GM18526 (cell line): ENCODE measurements around the gene ATP6V1A.
A peak's percentile ranks its signal among the peaks of the same experiment; 100 is the strongest.

ENCODE experiments used
- POLR2A ChIP-seq: IDR thresholded peaks from 3 replicates; pipeline ENCODE4 v1.6.1; 2011; ENCODE audit not compliant: insufficient read length; ENCODE audit errors: extremely low read depth

ATP6V1A gene

GRCh38 chr3:113746548-113747282 lies at the start of gene ATP6V1A:
TSS of gene ATP6V1A (plus strand) at chr3:113747035. CDS start at chr3:113778754, 31,719 bp downstream.
- peak; percentile 71 for TF ChIP-seq POLR2A

GRCh38 chr3:113697500-113698090 lies 49.2 kb upstream of the ATP6V1A start:
- TF ChIP-seq POLR2A, result no peak

- no peak for TF ChIP-seq POLR2A
Observed at GRCh38 chr3:113698213-113698742, 48.6 kb upstream of the ATP6V1A start.

GRCh38 chr3:113698956-113699355 lies 47.9 kb upstream of the ATP6V1A start:
- TF ChIP-seq POLR2A, result no peak

- no peak for TF ChIP-seq POLR2A
Observed at GRCh38 chr3:113707835-113708234, 39.0 kb upstream of the ATP6V1A start.

GRCh38 chr3:113712129-113712528 lies 34.7 kb upstream of the ATP6V1A start:
- TF ChIP-seq POLR2A, result no peak

- TF ChIP-seq POLR2A, result no peak
Observed at GRCh38 chr3:113714702-113715101, 32.1 kb upstream of the ATP6V1A start.

GRCh38 chr3:113717308-113717707 lies 29.5 kb upstream of the ATP6V1A start:
- no peak for TF ChIP-seq POLR2A

- no peak for TF ChIP-seq POLR2A
Observed at GRCh38 chr3:113717818-113718217, 29.0 kb upstream of the ATP6V1A start.

- TF ChIP-seq POLR2A, result no peak
Observed at GRCh38 chr3:113719294-113719693, 27.5 kb upstream of the ATP6V1A start.

GRCh38 chr3:113719758-113720157 lies 27.1 kb upstream of the ATP6V1A start:
- no peak for TF ChIP-seq POLR2A

- no peak for TF ChIP-seq POLR2A
Observed at GRCh38 chr3:113721636-113722035, 25.2 kb upstream of the ATP6V1A start.

GRCh38 chr3:113728661-113729060 lies 18.2 kb upstream of the ATP6V1A start:
- TF ChIP-seq POLR2A, result no peak

GRCh38 chr3:113730550-113730949 lies 16.3 kb upstream of the ATP6V1A start:
- TF ChIP-seq POLR2A, result no peak

- no peak for TF ChIP-seq POLR2A
Observed at GRCh38 chr3:113731694-113732093, 15.1 kb upstream of the ATP6V1A start.

GRCh38 chr3:113736548-113737089 lies 10.2 kb upstream of the ATP6V1A start:
- TF ChIP-seq POLR2A, result no peak
